Hepatocyte (in vitro differentiated cells): ENCODE data around the gene TNF. TPM values are rescaled to one million over a fixed set of nuclear protein-coding genes. Genes with fewer than 3 reads are reported as not detected.
A peak's percentile ranks its signal among the peaks of the same experiment; 100 is the strongest.
"Not testable (repeated sequence)": the region's sequence is repeated elsewhere in the genome, so short reads cannot be mapped to it uniquely, and the experiment has no call there.

ENCODE experiments used
- DNase-seq: peaks from one replicate; pipeline ENCODE4 v3.0.0-alpha.2; 2016; ENCODE audit warnings: low spot score
- H2AFZ ChIP-seq: fragments of 200-600 bp; sonication (generic); 2 replicates; pipeline ENCODE4 v1.6.0; 2016; ENCODE audit warnings: antibody characterized with exemption, mild to moderate bottlenecking
- H3K27ac ChIP-seq: fragments of 200-600 bp; sonication (generic); 2 replicates; pipeline ENCODE4 v1.5.1; 2016; ENCODE audit warnings: mild to moderate bottlenecking
- H3K27me3 ChIP-seq: fragments of 200-600 bp; sonication (generic); 2 replicates; pipeline ENCODE4 v1.6.1; 2016
- H3K36me3 ChIP-seq: fragments of 200-600 bp; sonication (generic); replicated peaks from 2 replicates; pipeline ENCODE4 v1.5.1; 2016; ENCODE audit warnings: low read depth; ENCODE audit not compliant: insufficient read depth
- H3K4me1 ChIP-seq: fragments of 200-600 bp; sonication (generic); 2 replicates; pipeline ENCODE4 v1.5.1; 2016; ENCODE audit warnings: mild to moderate bottlenecking, moderate library complexity; ENCODE audit not compliant: insufficient read depth
- H3K4me2 ChIP-seq: fragments of 200-600 bp; sonication (generic); 2 replicates; pipeline ENCODE4 v1.6.0; 2016
- H3K4me3 ChIP-seq: fragments of 200-600 bp; sonication (generic); 2 replicates; pipeline ENCODE4 v1.5.1; 2016; ENCODE audit warnings: mild to moderate bottlenecking
- H3K79me2 ChIP-seq: fragments of 200-600 bp; sonication (generic); 2 replicates; pipeline ENCODE4 v1.6.0; 2017; ENCODE audit warnings: mild to moderate bottlenecking
- H3K9me2 ChIP-seq: fragments of 200-600 bp; sonication (generic); replicated peaks from 2 replicates; pipeline ENCODE4 v1.6.0; 2017; ENCODE audit warnings: mild to moderate bottlenecking; ENCODE audit not compliant: insufficient read depth
- H3K9me3 ChIP-seq: fragments of 200-600 bp; sonication (generic); 2 replicates; pipeline ENCODE4 v1.5.1; 2016; ENCODE audit warnings: low read depth, mild to moderate bottlenecking
- H4K20me1 ChIP-seq: fragments of 200-600 bp; sonication (generic); 2 replicates; pipeline ENCODE4 v1.6.0; 2016; ENCODE audit warnings: mild to moderate bottlenecking; ENCODE audit not compliant: insufficient read depth, poor library complexity, severe bottlenecking
- EZH2 ChIP-seq: fragments of 200-600 bp; sonication (generic); IDR thresholded peaks from 2 replicates; pipeline ENCODE4 v1.6.1; 2016; ENCODE audit warnings: antibody characterized with exemption, mild to moderate bottlenecking, borderline replicate concordance
- EZH2phosphoT487 ChIP-seq: fragments of 200-600 bp; sonication (generic); IDR thresholded peaks from one replicate; pipeline ENCODE4 v1.6.1; 2018; ENCODE audit warnings: antibody characterized with exemption, mild to moderate bottlenecking, low read depth, moderate library complexity; ENCODE audit not compliant: unreplicated experiment, severe bottlenecking
- WGBS: methylation state at CpG from one replicate; pipeline ENCODE4 v1.1.6; 2016; ENCODE audit warnings: low lambda C conversion rate; ENCODE audit errors: missing lambda C conversion rate; 5-methylcytosine and 5-hydroxymethylcytosine counted together
- polyA plus RNA-seq: library from polyadenylated mRNA; unstranded; fragments of >200 nt; fragmentation: Nextera tagmentation; extraction: Ambion mirVana; gene quantifications from 2 replicates; pipeline ENCODE4 v1.2.1, GENCODE V29; 2016
- total RNA-seq: library from RNA; depleted of rRNA; stranded (reverse); fragments of >200 nt; gene quantifications from 2 replicates; pipeline ENCODE4 v1.2.3, GENCODE V29; 2014
- TF ChIP-seq, protein P1 (sequence below): fragments of 200-600 bp; sonication (generic); IDR thresholded peaks from 2 replicates; pipeline ENCODE4 v1.5.1; 2016; ENCODE audit warnings: antibody characterized with exemption, mild to moderate bottlenecking; ENCODE audit not compliant: poor library complexity

TNF gene
- total and polyA plus RNA-seq, 2 experiments from 2014 or later, result 0.63 to 0.91 TPM

DNA sequence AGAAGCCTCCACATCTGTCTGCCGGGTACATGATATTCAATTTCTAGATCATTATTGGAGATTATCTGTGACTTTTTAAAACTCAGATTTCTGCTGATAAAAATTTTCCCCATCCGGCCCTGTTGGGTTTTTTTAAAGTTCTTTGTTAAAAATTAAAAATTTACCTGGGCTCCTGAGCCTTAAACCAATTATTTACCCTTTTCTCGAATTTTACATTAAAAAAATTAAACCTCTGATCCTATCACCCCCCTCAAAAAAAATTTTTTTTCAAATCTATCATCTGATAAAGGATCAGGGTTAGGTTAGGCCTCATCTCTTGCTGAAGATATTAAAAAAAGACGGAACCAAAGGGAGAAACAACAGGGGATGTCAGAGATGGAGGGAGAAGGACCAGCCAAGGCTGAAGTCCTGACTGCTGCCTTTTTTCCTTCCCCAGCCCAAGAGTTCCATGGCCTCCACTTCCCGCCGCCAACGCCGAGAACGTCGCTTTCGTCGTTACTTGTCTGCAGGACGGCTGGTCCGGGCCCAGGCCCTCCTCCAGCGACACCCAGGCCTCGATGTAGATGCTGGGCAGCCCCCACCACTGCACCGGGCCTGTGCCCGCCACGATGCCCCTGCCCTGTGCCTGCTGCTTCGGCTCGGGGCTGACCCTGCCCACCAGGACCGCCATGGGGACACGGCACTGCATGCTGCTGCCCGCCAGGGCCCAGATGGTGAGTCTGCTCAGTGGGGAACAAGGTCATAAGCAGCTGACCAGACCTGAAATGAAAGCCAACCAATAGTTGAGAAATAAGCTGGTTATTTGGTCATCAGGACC lies 27.4 kb upstream of the TNF start:
- Histone ChIP-seq H3K27ac (peak overlapping the region; percentile 76), H4K20me1 (no peaks in the 10 kb centered on the region), H3K4me3 (peak overlapping the region; percentile 43), H3K27me3 (no peaks in the 10 kb centered on the region), H2AFZ (peak overlapping the region; percentile 58), H3K9me3 (no peaks in the 10 kb centered on the region), H3K79me2 (peaks cover 32% of the 10 kb centered on the region), H3K4me1 (peaks cover 10% of the 10 kb centered on the region), H3K36me3 (no peaks in the 10 kb centered on the region), H3K4me2 (peak overlapping the region; percentile 85), H3K9me2 (no peaks in the 10 kb centered on the region)
- no peak for DNase-seq
- WGBS, result 81% methylated on average over 22 of the region's 24 CpGs
- TF ChIP-seq EZH2 (no peak), EZH2phosphoT487 (no peak)
- TF ChIP-seq, protein P1, sequence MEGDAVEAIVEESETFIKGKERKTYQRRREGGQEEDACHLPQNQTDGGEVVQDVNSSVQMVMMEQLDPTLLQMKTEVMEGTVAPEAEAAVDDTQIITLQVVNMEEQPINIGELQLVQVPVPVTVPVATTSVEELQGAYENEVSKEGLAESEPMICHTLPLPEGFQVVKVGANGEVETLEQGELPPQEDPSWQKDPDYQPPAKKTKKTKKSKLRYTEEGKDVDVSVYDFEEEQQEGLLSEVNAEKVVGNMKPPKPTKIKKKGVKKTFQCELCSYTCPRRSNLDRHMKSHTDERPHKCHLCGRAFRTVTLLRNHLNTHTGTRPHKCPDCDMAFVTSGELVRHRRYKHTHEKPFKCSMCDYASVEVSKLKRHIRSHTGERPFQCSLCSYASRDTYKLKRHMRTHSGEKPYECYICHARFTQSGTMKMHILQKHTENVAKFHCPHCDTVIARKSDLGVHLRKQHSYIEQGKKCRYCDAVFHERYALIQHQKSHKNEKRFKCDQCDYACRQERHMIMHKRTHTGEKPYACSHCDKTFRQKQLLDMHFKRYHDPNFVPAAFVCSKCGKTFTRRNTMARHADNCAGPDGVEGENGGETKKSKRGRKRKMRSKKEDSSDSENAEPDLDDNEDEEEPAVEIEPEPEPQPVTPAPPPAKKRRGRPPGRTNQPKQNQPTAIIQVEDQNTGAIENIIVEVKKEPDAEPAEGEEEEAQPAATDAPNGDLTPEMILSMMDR, result no peak

DNA sequence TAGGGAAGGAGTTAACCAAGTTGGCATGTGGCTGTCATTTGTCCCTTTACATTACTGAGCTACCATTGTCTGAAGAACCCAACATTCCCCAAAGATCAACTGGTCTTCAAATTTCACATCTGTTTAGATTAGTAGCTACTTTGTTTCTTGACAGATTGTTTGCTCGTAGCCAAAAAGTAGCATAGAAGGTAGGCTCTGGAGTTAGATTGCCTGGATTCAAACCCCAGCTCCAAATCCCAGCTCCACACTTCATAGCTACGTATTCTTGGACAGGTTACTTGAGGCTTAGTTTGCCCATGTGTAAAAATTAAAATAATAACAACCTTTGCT lies 26.9 kb upstream of the TNF start:
- Histone ChIP-seq H3K36me3 (no peaks in the 10 kb centered on the region), H3K9me2 (no peaks in the 10 kb centered on the region), H2AFZ (no peak overlapping the region), H3K4me1 (peaks cover 10% of the 10 kb centered on the region), H3K4me3 (no peak overlapping the region), H3K4me2 (peak overlapping the region; percentile 85), H3K27me3 (no peaks in the 10 kb centered on the region), H3K9me3 (no peaks in the 10 kb centered on the region), H3K79me2 (peaks cover 30% of the 10 kb centered on the region), H4K20me1 (no peaks in the 10 kb centered on the region), H3K27ac (peak overlapping the region; percentile 76)
- TF ChIP-seq EZH2phosphoT487, result no peak
- no peak for TF ChIP-seq EZH2
- TF ChIP-seq, protein P1, result no peak
- WGBS, result 96% methylated on average over 2 of the region's 2 CpGs
- no peak for DNase-seq

DNA sequence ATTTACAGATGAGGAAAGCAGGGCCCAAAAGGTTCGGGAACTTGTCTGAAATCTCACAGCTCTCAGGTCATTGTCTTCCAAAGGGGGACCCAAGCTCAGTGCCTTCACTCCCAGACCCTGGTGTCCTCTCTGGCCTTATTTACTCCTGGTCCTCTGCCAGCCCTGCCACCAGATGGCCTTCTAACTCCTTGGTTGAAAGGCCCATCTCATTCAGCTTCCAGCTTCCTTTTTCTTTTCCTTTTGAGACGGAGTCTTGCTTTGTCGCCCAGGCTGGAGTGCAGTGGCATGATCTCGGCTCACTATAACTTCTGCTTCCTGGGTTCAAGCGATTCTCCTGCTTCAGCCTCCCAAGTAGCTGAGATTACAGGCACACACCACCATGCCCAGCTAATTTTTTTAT lies 24.0 kb upstream of the TNF start:
- 85% methylated on average over 5 of the region's 5 CpGs for WGBS
- peaks cover 37% of the 10 kb centered on the region for H3K79me2 ChIP-seq
- H2AFZ ChIP-seq, H3K4me2 ChIP-seq, H3K9me3 ChIP-seq, H3K36me3 ChIP-seq, H4K20me1 ChIP-seq, H3K27me3 ChIP-seq, H3K27ac ChIP-seq, H3K9me2 ChIP-seq, H3K4me3 ChIP-seq: not testable (repeated sequence)
- peak; percentile 54 for DNase-seq
- TF ChIP-seq, protein P1, result peak; percentile 32
- H3K4me1 ChIP-seq, result peaks cover 10% of the 10 kb centered on the region
